NCI-H524 treated with DMSO at 0.1 percent for 48 hours (cell line): ENCODE data around the gene PDE3A.
"Not testable (repeated sequence)": the region's sequence is repeated elsewhere in the genome, so short reads cannot be mapped to it uniquely, and the experiment has no call there.

ENCODE experiments used
- DNase-seq: peaks from one replicate; lab custom pipeline; 2025; lab: John Stamatoyannopoulos, UW

Gene PDE3A

GRCh38 chr12:20374795-20375194 is 6.5 kb downstream of the PDE3A start:
- DNase-seq = no peak

DNA sequence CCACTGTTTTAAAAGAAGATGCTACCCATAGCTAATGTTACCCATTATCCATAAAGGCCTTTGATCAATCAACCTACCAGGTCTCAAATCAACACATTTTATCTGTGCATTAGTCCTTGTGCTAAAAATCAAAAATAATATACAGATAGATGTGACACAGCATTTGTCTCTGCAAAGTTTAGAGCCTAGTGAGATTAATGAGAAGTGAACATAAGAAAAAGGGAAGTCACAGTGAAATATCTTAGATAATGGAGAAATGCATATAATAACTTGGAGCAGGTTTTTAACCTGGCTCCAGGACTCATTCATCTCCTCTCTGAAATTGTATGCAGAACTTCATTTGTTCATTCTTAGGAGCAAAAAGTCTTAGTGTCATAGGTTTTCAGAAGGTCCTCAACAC is 7.2 kb downstream of the PDE3A start:
- DNase-seq = no peak

DNA sequence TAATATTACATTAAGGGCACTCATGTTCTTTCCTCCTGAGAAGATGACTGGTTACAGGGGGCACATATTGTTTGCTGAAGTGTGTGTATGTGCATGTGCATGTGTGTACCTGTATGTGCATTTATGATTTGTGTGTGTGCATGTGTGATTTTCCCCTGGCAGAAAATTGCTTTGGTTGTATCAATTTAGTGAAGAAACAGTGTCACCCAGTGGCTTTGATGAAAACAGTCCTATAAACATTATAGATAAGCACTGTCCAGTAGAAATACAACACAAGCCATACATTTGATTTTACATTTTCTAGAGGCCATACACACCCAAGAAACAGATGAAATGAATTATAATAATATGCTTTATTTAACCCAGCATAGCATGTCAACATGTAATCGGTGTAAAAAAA is 8.6 kb downstream of the PDE3A start:
- DNase-seq = no peak

GRCh38 chr12:20377750-20378149 is 9.4 kb downstream of the PDE3A start:
- DNase-seq = no peak

GRCh38 chr12:20382117-20382516 is 13.8 kb downstream of the PDE3A start:
- no peak for DNase-seq

DNA sequence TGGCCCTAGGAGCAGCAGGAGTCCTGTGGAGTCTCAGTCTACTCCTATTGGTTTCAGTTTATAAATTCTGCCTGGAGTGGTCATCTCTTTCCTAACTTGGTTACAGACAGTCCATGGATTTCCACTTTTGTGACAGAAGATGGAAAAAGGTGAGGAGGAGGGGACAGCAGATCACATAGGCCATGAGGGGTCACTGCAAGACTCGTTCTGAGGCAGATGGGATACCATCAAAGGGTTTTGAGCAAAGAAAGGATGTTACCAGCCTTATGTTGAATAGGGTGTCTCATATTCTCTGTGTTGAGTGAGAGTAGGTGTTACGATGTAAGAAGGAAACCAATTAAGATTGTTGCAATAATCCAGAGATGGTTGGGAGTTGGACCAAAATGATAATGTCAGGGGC is 15.3 kb downstream of the PDE3A start:
- DNase-seq = no peak

DNA sequence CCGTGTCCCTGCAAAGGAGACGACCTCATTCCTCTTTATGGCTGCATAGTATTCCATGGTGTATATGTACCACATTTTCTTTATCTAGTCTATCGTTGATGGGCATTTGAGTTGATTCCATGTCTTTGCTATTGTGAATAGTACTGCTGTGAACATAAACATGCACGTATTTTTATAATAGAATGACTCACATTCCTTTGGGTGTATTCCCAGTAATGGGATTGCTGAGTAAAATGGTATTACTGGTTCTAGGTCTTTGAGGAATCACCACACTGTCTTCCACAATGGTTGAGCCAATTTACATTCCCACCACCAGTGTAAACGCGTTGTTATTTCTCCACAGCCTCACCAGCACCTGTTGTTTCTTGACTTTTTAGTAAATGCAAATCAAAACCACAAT is 16.5 kb downstream of the PDE3A start:
- DNase-seq = not testable (repeated sequence)

DNA sequence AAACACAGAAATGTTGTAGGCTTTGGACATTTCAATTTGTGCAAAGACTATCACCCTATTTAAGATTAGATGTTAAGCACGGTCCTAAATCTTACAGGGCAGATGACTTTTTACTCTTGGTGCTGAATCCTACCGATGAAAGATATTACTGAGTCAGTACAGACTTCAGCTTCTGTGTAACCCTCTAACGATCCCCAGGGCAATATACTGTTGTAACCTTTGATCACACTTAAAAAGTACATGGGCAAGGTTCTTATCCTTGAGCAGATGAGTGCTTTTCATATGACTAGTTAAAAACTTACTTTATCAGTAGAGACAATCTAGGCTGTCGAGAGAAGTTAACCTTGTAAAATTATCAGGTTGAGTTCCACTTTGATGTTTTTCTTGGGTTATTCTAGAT is 22.5 kb downstream of the PDE3A start:
- DNase-seq = no peak

DNA sequence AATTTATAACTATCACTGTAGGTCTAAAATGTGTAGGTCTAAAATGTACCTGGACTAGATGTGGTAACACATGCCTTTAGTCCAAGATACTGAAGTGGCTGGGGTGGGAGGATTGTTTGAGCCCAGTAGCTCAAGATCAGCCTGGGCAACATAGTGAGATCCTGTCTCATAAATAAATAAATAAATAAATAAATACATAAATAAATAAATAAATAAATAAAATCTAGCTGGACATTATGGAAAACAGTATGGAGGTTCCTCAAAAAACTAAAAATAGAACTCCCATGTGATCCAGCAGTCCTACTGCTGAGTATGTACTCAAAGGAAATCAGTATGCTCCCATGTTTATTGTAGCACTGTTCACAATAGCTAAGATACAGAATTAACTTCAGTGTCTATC is 24.0 kb downstream of the PDE3A start:
- DNase-seq = no peak

DNA sequence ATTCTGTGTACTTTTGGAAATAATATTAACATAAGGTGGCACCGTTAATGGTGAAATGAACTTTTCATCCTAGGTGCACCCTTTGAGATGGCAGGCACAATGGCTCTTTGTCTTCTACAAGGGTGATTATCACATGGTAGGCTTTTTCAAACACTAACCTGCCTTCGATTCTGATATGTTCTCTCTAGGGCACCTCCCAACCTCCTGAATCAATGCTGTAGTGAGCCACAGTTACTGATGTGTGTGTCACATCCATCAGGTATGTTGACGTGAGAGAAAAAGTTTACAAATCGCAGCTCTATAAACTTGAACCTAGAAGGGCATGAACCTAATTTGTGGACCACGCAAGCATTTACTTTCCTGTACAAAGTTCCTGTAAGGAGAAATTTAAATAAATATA is 25.4 kb downstream of the PDE3A start:
- no peak for DNase-seq

DNA sequence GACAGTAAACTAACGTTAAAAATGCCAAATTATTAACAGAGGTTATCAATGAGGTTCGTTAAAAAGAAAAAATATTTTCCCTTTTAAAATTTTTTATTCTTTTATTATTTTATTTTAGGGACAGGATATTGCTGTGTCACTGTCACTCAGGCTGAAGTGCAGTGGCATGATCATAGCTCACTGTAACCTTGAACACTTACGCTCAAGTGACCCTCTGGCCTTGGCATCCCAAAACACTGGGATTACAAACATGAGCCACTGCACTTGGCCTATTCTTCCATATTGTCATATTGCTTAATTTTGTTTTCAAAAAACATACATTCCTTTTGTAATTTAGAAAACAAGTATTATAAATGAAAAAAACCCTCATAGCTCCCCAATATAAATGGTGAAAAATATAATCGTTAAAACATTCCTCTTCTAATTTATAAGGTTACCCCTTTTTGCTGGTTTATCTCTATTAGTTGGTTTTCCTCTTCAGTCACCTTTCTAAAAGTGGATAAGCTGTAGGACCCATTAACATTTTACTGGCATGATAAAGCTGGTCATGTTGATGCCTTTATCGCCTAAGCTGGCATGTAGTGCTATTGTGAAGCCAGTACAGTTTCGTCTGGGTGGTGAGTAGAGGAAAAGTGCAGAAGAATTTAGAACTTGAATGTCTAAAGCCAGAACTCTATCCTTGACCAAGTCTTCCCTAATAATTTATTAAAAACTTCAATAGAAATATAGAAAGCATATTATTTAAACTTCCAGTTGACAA is 27.6 kb downstream of the PDE3A start:
- no peak for DNase-seq

DNA sequence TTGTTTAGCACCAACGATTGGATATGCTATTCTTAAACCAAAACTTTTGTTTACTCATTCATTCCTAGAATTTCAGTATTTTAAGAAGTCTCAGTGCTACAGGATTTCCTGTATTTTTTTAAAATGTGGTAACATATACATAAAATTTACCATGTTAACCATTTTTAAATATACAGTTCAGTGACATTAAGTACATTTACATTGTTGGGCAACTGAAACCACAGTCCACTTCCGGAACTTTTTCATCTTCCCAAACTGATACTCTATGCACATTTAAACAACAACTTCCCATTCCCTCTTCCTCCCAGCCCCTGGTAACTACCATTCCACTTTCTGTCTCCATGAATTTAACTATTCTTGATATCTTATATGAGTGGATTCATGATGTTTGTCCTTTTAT is 30.3 kb downstream of the PDE3A start:
- DNase-seq = no peak

DNA sequence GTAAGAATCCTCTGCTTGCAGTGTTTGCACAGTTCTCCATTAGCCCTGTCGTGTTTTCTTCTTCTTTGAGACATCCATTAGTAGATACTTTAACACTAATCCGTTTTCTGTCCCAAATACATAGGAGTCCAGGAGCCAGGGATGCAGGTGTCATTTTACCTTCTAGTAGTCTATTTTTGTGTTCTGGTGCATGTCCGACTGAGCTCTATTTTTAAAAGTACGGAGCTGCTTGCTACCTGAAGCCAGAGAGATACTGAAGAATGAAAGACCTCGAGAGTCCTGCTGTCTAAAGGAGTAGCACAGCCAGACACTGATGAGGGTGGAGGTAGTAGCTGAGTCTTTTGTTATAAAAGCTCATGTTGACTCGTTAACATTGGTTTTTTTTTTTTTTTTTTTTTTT is 31.7 kb downstream of the PDE3A start:
- DNase-seq = no peak

DNA sequence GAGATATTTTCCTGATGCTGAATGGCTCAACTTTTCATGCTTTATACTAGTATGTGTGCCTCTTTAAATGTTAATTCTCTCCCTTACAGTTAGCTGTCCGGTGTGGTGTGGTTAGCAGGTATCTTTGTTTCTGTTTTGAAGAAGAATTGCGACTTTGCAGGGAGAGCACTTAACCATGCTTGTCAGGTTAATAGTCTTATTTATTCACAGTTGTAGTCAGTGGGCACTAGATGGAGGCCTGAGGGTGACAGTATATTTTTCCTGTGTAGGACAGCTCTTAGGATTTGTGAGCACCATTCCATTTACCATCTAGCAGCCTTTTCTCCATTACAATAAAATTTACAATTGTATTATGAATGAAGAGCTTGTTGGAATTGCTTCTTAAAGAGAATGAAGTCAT is 34.9 kb downstream of the PDE3A start:
- DNase-seq = no peak

GRCh38 chr12:20404576-20405346 is 36.4 kb downstream of the PDE3A start:
- no peak for DNase-seq

DNA sequence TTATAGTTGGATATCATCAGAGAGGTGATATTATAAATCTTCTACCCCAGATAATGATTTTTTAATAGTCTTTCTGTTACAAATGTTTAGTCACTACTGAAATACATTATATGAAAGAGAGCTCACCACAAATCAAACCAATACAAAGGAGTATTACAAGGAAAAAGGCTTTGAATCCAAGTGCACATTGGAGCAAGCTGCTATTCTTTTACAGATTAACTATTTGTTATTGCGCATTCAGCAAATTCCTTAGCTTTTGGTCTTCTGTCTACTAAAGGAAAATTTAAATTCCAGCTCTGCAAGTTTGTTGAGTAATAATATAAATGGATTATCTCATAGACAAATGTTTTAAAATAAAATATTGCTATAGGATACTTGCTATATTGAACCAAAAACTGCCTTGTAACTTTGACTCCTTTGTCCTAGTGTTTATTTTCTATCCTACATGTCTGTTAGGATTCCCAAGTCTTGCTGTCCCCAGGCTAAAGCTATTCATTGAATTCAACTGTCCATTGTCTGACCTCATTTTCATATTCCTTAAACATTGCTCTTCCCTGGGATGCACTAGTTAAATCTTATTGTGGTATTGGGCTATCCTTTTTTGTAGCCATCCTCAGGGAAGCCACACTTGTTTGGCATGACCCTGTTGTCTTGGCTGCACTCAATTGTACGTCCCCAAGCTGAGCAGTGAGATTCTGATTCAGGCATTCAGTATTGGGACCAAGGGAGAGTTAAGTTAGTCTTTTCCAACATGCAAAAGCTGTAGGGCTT is 41.5 kb downstream of the PDE3A start:
- DNase-seq = no peak

DNA sequence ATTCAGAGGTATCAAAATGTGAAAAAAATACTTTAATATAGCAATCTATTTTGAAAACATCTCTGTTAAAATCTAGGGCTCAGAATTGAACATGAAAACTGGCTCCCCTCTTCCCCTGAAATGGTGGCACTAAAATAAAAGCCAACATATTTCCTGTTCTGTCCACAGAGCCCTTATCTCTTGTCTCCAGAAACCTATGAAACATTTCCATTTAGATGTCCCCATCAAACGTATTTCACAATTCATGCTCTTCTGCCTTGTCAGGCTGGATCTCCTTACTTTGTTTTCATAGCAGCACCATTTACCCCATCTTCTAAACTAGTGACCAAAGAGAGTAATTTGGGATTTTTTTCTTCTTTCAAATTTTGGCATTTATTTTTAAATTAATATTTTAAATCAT is 42.4 kb downstream of the PDE3A start:
- no peak for DNase-seq

DNA sequence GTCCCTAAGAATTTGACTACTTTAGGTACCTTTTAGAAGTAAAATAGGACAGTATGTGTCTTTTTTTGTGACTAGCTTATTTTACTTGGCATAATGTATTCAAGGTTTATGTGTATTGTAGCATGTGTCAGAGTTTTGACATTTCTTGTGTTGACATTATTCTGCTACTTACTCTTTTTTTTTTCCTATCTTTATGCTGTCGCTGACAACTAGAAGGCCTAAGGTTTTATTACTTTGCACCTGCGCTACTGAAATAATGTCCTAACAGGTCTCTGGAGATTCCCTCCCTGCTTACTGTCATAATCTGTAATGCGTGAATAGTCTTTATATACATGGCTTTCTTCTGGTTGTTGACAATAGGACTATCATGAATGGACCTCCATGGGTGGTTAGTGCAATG is 43.0 kb downstream of the PDE3A start:
- no peak for DNase-seq

GRCh38 chr12:20415028-20415427 is 46.7 kb downstream of the PDE3A start:
- DNase-seq = no peak

DNA sequence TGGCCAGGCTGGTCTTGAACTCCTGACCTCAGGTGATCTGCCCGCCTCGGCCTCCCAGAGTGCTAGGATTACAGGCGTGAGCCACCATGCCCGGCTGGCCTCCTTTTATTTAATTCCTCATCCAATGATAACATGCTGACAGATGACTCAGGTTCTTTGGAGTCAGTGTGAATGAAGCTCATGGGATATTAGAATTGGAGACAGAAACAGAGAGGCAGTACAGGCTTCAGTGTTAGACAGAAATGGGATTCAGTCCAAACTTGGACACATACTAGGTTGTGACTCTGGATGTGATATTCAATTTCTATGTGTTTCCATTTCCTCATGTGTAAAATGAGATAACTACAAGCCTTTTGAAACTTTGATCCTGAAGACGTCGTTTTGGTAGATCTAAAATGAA is 47.3 kb downstream of the PDE3A start:
- no peak for DNase-seq

DNA sequence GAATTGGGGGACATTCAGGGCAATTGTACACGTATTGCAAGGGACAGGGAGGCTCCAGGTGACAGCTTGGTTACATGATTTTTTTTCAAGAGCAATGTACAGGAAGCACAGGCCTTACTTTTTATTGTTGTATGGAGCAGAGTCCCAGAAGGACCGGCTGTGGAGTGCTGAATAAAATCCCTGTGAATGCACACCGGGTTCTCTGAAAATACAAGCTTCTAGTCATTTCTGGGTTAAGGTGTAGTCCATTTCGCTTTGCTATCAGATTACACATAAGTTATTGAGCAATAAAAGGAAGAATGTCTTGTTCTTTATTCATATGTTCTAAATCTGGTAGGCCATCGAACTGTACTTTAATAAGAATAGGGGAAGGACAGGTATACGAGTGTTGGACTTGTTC is 52.2 kb downstream of the PDE3A start:
- no peak for DNase-seq

DNA sequence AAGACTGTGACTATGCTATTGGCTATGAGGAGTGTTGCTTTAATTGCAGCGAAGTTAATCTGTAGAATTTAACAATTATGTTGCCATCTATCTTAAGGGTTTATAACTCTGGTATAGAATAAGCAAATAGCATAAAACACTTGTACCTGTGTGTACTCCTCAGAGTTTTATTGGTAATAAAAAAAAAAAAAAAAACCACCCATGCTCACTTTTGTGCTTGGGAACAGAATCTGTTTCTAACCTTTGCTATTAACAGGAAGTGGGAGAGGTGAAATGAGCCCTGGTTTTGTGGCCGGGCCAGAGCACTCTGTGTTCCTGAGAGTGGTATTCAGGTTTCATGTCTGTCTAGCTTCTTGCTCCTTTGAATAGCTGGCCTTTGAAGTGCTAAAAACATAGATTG is 53.1 kb downstream of the PDE3A start:
- no peak for DNase-seq

GRCh38 chr12:20423557-20423956 is 55.2 kb downstream of the PDE3A start:
- no peak for DNase-seq
